DOHH2 (cell line): Measurements from ENCODE around the gene ELFN1.

ENCODE experiments used
- CTCF ChIP-seq: fragments of 200-600 bp; sonication (generic); IDR thresholded peaks from one replicate; pipeline ENCODE4 v1.5.1; 2014; ENCODE audit warnings: antibody characterized with exemption, mild to moderate bottlenecking, low read depth, low read length; ENCODE audit not compliant: poor library complexity, severe bottlenecking
- EZH2phosphoT487 ChIP-seq: fragments of 200-600 bp; sonication (generic); IDR thresholded peaks from 2 replicates; pipeline ENCODE4 v1.6.1; 2017; ENCODE audit warnings: borderline replicate concordance, mild to moderate bottlenecking, antibody characterized with exemption, low read length, moderate library complexity, mixed read lengths

- TF ChIP-seq CTCF, result no peak
- no peak for TF ChIP-seq EZH2phosphoT487
These were observed 10.4 kb upstream of the ELFN1 start for GRCh38 chr7:1659696-1660095.
